DMS114 treated with DMSO at 0.1 percent for 48 hours (cell line): ENCODE data around the gene ABTB2.

Experiments
- DNase-seq: peaks from one replicate; lab custom pipeline; 2025; ENCODE audit not compliant: unreplicated experiment; lab: John Stamatoyannopoulos, UW

The ABTB2 gene

DNA sequence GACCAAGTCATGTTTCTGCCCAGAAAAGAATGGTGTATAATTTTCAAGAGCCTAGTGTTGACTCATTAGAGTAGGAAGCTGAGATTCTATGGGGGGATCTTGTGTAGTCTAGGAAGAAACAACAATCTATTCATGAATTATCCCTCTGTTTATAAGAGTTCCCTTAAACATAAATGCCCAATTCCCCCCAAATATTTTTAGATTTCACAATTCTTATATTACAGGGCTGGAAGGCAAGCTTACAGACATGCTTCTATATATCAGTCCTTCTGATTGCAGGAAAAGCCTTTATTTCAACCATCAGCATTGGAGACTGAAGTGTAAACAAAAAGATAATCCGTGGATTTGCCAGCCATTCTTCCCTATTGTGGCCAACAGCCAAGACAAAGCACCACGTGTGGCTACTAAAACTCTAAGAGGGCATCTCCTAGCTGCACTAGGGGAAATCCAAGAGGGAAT is 181.0 kb downstream of the ABTB2 start:
- DNase-seq = no peak

DNA sequence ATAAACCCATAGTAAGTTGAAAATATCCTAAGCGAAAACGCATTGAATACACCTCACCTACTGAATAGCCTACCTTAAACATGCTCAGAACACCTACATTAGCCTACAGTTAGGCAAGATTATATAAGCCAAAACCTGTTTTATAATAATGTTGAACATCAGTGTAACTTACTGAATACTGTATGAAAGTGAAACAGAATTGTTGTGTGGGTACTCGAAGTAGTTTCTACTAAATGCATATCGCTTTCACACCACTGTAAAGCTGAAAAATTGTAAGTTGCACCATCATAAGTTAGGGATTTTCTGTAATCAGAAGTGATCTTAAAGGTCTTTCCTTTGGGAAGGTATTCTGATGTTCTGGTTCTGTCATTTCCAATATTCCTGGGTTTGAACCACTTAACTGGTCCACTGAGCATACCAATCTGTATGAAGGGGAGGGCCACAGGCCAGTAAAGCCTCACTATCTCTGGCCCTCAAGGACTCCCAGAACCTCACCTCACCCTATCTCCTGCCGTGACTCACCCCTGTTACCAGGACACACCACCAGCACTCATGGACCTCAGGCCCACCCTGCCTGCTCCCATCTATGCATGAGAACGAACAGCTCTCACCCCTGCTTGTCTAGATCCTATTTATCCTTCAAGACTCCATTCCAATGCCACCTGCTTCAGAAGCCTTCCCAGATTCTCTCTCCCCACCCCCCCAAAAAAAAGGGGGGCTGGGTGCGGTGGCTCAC is 182.4 kb downstream of the ABTB2 start:
- DNase-seq = no peak

DNA sequence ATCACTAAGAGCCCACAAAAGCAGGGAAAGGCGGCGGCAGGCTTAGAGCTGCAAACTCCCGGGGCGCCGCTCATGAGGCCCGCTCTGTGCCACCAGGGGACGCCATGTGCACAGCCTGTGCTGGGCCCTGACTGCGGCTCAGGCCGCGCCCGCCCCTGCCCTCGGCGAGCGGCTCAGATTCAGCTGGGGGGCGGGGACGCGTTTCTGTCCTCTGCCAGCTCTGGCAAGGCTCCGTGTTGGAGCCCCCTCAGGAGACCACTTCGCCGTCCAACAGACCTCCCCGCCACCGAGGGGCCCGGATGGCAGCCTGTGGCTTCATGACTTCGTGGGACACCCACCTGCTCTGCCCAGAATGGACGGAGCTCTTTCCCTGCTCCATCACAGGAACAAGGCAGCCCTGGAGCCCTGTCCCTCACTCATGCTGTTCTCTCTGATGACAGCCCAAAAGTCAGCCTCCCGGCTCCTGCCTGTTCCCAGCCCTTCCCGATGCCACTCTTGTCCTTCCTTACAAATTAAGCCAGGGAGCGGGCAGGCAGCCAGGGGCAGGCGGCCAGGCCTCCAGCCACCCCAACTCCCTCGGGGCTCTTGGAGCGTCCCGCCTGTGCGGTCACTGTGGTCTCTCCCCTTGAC is 183.3 kb downstream of the ABTB2 start:
- DNase-seq = peak; percentile 14

DNA sequence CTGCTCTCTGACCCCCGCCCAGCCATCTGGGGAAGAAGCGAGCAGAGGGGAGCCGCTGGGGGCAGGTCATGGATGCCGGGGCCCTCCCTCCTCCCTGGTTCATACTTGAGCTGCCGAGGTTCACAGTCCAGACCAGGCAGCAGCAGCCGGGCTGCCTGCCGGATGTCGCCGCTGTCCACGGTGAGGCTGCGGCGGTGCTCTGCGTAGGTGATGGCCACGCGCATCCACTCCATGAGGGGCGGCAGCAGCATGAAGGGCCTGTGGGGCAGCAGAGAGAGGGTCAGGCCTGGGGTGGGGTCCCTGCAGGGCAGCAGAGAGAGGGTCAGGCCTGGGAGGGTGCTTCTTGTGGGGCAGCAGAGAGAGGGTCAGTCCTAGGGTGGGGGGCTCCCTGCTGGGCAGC is 184.8 kb downstream of the ABTB2 start:
- DNase-seq = no peak

DNA sequence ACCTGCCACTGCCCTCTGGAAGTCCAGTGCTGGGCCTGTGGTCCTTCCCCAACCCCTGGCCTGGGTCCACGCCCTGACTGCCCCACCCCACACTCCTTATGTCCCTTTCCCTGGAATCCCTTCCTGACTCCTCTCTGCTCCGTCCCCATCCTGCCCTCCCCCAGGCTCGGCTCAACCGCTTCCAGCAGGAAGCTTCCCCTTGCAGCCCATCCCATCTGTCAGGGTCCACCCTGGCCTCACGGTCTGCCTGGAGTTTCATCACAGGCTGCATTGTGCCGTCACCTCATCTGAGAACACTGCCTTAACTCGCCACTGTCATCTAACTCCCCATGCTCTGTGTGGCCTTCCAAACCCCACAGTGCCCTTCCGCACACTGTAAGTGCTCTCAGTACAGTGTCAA is 188.1 kb downstream of the ABTB2 start:
- DNase-seq = no peak

DNA sequence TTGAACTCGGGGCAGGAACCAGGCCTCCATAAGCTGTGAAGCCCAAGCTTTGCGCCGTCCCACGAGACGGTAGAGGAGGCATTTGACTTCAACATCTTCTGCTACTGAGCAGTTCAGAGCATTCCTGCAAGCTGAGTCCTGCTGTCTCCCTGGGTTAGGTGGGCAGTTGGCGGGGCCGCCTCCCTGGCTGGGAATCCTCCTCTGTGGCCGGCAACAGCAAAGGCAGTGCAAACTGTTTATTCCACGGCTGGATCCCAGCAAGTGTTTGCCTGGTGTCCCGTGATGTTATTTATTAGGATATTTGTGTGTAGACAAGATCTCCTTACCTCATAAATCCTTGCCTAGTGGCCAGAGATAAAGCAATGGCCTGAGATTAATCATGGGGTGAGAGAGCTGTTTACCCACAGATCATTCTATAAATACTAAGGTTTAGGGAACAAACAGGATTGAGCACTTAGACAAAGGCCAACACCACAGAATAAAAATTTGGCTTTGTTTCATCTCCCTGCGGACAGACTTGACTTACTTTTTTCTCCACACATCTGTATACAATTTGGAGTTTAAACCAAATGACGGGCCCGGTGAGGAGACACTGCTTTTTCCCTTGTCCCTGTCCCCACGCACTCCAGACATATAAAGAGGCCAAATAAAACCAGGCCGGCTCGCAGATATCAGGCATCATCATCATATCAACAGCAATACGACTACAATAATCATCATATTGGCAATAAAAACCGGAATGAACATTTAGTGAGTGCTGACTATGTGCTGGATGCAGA is 189.0 kb downstream of the ABTB2 start:
- DNase-seq = no peak

DNA sequence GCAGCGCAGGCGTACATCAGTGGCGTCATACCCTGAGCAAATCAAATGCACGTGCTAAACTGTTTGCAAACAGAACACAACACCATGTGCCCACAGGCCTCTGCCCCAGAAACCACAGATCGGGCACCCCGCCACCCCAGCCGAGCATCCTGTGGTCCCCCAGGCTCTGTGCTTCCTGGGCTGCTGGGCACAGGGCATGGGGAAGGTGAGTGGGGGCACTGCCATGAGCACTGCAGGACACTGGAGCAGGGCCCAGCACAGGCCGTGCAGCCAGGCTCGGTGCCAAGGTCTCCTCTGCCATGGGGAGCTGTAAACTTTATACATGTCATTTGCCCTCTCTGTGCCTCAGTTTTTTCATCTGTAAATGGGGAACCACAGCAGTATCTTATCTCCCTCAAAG is 189.8 kb downstream of the ABTB2 start:
- DNase-seq = no peak

DNA sequence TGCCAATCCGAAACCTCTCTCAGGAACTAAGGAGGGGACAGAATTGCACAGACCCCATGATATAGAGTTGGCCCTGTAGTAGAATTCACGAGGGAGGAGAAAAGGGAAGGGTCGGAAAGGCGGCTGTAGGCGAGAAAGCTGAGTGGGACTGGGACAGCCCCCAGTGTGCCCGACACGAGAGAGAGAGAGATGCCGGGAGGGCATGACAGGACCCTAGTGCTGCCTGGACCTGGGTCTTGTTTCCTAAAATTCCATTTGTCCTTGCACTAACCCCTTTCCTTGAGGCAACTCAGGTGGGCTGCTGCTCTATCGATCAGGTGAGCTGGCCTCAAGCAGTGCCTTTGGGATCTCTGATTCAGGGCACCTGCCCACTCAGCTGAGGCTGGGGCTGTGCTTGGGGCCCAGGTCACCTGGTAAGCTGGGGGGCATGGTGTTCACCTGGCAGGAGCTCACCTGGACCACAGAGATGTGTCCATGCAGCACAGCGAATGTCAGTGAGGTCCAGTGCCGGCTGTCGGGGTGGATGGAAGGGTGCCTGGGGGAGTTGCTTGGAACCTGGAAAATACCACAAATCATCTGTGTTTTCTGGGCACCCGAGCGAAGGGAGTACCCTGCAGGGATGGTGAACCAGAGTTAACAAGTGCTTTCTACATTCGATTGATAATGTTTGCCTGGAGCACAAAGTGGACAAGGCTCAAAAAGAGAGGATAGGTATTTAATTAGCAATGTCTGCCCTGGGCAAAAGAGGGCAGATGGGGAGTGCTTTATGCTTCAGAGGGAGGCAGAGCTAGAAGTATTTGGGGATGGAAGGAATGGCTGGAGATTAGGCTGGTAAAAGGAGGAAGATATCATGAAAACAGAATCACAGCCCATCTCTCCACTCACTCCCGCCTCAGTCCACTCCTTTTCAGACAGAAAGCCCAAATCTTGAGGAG is 190.7 kb downstream of the ABTB2 start:
- DNase-seq = no peak

DNA sequence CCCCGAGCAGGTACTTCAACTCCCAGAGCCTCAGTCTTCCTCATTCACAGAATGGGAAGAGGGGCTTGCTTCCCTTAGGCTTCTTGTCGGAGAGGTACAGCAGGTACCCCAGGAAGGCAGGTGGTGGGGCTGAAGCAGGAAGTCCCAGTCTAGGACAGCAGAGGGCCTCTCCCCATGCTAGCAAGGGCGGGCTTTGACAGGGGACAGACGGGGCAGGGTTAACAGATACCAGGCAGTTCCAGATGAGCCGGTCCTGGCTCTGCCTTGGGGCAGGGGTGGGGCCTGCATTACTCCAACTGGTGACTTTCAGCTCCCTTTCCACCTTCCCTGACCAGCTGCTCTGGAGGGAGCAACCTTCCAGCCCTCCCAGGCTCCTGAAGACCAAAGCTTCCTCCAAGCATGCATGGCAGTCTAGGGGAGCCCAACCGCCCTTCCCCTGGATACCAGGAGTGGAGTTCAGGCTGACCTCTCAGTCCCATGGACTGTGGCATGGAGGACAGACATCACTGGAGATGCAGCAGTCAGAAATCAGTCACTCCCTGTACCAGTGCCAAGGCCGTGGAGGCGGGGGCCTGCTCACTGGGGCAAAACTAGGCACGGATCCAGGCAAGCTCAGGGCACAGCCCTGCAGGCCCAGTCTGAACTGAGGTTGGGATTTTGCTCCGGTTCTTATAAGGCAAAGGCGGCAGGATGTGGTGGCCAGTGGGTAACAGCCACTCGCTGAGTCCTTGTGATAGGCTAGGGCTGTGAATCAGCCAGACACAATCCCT is 191.8 kb downstream of the ABTB2 start:
- DNase-seq = no peak

DNA sequence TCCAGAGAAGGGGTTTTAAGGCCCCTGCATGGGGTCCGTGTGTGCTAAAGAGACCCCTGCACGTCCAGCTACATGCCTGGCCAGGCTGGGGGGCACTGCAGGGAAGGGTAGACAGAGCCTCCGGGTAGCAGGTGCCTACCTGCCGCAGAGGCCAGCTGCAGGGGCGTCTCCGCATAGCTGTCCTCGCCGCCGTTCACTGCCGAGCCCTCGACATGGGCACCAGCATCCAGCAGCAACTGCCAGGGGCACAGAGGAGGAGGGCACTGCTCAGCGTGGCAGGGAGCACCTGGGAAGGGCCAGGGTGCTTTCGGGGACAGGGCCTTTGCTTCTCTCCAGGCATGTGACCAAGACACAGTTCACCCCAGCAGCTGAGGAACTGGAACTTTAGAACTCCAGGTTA is 192.7 kb downstream of the ABTB2 start:
- no peak for DNase-seq

DNA sequence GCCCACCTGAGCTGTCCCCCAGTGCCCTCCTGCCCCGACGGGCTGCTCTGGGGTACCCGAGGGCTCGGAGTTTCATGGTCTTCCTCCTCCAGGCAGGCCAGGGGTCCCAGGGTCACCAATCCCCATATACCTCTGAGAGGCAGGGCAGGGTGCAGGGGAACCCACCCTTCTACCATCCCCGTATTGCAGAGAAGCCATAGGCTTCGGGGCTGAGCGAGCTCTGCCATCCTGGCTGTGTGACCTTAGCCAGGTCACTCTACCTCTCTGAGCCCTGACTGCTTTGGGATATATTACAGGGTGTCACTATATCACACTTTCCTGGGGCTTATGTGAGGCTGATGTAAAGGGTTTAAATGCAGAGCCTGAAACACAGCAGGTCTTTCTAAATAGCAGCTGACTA is 195.0 kb downstream of the ABTB2 start:
- no peak for DNase-seq

DNA sequence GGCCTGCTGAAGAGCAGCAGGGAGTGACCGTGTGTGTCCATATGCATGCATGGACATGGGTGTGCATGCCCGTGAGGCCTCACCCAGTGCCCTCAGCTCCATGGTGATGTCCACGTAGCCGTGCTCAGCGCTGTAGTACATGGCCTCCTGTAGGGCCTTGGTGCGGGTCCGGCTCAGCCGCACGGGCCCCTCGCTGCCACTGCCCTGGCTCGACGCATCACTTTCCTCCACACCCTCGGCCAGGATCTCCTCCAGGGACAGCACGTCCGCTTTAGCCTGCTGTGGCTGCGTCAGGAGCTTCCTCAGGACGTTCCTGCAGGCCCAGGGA is 195.4 kb downstream of the ABTB2 start:
- no peak for DNase-seq

DNA sequence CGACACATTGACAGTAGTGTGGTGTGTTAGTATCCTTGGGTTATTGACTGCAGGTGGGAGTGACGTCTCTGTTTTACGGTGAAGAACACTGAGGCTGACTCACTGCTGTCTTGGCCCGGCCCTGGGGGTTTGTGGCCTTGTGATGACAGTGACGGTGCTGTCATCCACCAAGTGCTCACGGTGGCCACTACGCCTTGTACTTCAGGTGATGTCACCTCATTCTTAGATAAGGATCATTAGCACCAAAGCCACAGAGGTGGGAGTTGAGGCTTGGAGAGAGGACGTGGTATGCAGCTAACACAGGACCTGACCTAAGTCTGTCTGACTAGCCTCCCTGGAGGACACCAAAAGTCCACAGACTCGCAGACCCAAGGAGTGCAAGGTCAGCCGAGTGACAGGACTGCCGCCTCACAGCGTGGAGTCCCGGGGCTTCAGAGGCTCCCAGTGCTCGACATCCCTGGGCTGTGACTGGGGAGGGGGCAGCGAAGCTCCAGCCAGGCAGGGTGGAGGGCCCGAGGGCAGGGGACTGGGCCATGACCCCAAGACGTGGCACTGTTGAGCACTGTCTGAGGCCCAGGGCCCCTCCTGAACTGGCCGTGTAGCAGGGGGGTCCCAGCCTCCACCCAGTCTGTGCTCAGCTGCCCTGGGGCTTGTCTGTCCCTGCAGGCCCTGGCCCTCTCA is 195.9 kb downstream of the ABTB2 start:
- DNase-seq = no peak

DNA sequence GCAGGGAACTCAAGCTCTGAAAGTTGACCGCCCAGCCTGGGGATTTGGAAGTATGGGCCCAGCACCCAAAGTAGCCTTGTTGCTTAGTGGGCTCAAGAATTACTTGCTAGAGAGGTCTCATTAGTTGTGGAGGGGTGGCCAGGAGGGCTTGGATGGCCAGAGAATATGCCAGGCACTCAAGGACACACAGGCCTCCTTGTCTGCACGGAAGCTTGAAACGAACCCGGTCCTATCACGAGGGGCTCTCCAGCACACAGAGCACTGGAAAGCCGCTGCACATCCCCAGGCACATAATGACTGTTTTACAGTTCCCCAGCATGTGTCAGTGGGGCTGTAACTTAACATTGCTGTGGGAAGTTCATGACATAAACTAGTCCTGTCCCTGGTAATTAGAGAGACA is 196.4 kb downstream of the ABTB2 start:
- DNase-seq = no peak

DNA sequence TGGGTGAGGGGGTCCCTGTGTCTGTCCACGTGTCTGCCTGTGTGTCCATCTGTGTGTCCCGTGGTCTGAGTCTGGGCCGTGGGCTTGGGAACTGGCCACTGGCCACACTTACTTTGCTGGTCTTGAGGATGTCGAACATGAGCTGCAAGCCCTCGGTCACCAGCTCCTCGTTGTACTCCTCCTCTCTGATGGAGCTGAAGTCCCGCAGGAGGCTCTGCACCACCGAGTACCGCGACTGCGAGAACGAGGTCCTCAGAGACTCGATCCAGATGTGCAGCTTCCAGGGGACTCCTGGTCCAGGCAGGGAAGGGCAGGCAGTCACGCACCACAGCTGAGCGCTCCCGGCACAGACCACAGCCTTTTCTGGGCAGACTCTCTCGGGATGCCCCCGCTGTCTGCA is 197.0 kb downstream of the ABTB2 start:
- no peak for DNase-seq

DNA sequence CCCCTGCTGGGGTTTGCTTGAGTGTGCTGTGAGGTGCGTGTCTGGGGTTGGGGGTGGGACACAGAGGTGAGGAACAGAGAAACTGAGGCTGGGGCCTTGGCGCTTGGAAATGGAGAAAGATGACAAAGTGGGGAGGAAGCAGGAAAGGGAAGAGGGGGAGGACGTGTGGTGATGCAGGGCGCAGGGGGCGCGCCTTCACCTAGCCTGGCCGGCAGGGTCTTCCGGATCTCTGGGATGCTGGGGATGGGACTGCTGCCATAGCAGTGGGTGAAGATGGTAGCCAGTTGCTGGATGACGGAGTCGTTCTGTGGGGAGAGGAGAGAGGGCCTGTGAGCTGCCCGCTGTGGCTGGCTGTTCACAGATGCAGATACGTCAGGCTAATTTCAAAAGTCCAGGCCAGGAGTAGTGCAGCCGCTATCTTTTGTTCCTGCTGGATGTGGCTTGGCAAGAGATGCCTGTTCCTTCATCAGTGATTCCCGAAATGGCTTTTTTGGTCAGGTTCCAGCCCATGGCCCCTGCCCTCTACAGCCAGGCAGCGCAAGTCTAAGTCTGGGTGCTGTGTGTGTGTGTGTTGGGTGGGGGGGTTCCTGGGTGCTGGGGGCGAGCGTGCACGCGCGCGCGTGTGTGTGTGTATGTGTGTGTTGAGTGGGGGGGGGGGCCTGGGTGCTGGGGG is 197.6 kb downstream of the ABTB2 start:
- DNase-seq = no peak

DNA sequence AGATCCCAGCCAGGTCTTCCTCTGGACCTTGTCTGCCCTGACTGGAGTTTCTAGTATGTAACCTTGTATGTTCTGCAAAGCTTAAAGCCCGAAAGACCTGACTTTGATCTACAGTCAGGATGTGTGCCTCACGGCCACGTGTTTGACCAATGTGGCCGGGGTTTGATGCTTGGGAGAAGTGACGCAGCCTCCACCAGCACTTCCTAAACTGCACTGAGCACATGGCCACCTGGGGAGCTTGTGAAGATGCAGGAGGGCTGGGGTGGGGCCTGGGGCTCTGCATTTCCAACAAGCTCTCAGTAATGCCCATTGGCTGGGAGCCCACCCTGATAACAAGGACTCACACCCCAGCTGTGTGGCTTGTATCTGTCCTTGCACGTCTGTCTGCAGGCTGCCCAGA is 199.1 kb downstream of the ABTB2 start:
- DNase-seq = no peak

DNA sequence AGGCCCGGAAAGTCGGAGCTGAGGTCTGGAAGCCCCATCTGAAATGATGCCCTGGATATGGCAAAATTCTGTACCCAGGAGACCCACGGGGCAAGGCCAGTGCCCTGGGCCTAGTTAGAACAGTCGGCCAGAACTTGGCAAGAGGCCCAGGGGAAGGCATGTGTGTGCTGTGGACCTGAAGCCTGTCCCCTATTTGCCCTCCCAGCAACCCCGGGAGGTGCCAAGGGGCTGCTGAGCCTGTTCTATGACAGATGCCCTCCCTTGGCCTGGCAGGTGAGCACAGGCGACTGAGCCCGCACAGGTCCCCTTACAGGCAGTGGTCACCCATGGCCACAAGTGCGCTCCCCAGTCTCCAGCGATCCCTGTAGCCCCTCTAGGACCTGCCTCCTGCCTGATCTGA is 200.6 kb downstream of the ABTB2 start:
- DNase-seq = no peak

DNA sequence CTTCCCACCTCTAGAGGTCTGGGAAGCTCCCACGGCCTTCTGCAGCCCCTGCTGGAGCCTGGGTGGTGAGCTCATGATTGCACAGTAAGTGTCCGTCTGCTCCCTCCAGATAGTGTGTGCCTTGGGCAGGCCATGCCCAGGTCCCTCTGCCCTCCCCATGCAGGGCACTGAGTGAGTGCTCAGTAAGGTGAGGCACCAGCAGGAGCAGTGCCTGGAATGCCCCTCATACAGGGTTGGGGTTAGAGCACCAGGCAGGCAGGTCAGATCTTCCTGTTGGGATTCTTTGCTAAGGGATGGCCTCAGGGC is 202.1 kb downstream of the ABTB2 start:
- no peak for DNase-seq
